Right forelimb (tissue), 1 donor: ENCODE data around the gene BAIAP2.
"Not testable (repeated sequence)": the region's sequence is repeated elsewhere in the genome, so short reads cannot be mapped to it uniquely, and the experiment has no call there.

Experiments used
- DNase-seq: peaks from one replicate; pipeline ENCODE4 v3.0.0-alpha.2; 2018

Gene BAIAP2

GRCh38 chr17:81070541-81071246 is 35.7 kb downstream of the BAIAP2 start:
- no peak for DNase-seq

GRCh38 chr17:81071761-81072741 is 37.1 kb downstream of the BAIAP2 start:
- no peak for DNase-seq

- no peak for DNase-seq
Measured at GRCh38 chr17:81073967-81074839, 39.3 kb downstream of the BAIAP2 start.

- DNase-seq: no peak
Measured at GRCh38 chr17:81074875-81075274, 39.9 kb downstream of the BAIAP2 start.

- no peak for DNase-seq
Measured at GRCh38 chr17:81075307-81075706, 40.4 kb downstream of the BAIAP2 start.

GRCh38 chr17:81076141-81076679 is 41.3 kb downstream of the BAIAP2 start:
- no peak for DNase-seq

GRCh38 chr17:81078026-81078913 is 43.3 kb downstream of the BAIAP2 start:
- DNase-seq: not testable (repeated sequence)

GRCh38 chr17:81080019-81080418 is 45.1 kb downstream of the BAIAP2 start:
- no peak for DNase-seq

- no peak for DNase-seq
Measured at GRCh38 chr17:81081222-81082176, 46.5 kb downstream of the BAIAP2 start.

GRCh38 chr17:81082177-81083073 is 47.5 kb downstream of the BAIAP2 start:
- DNase-seq: no peak

GRCh38 chr17:81083125-81083765 is 48.3 kb downstream of the BAIAP2 start:
- DNase-seq: no peak

- DNase-seq: no peak
Measured at GRCh38 chr17:81084680-81085419, 49.9 kb downstream of the BAIAP2 start.

GRCh38 chr17:81085420-81085911 is 50.5 kb downstream of the BAIAP2 start:
- no peak for DNase-seq

GRCh38 chr17:81086789-81087551 is 52.0 kb downstream of the BAIAP2 start:
- DNase-seq: no peak

- no peak for DNase-seq
Measured at GRCh38 chr17:81090361-81091136, 55.6 kb downstream of the BAIAP2 start.

- DNase-seq: no peak
Measured at GRCh38 chr17:81091154-81091553, 56.2 kb downstream of the BAIAP2 start.
